GM12865 (cell line): ENCODE data around the gene EFCC1.

Experiments used
- DNase-seq: peaks from one replicate; pipeline ENCODE4 v3.0.0; 2010; ENCODE audit warnings: low read depth
- H3K4me3 ChIP-seq: 2 replicates; pipeline ENCODE4 v1.5.1; 2011; ENCODE audit warnings: mild to moderate bottlenecking, low read depth, low read length, control low read depth
- CTCF ChIP-seq: IDR thresholded peaks from 2 replicates; pipeline ENCODE4 v1.5.1; 2011; ENCODE audit warnings: low read length, control low read depth, low read depth, inconsistent platforms; ENCODE audit not compliant: insufficient read depth; ENCODE audit errors: missing control alignments

EFCC1 gene

GRCh38 chr3:129023909-129024308, 22.8 kb downstream of the EFCC1 start:
- TF ChIP-seq CTCF = peak; percentile 2
- no peak overlapping the region for H3K4me3 ChIP-seq
- DNase-seq = peak; percentile 12

- no peak for DNase-seq
- H3K4me3 ChIP-seq = no peak overlapping the region
- TF ChIP-seq CTCF = no peak
These were observed 24.0 kb downstream of the EFCC1 start for GRCh38 chr3:129025108-129025507.

GRCh38 chr3:129025691-129026435, 24.8 kb downstream of the EFCC1 start:
- no peak overlapping the region for H3K4me3 ChIP-seq
- no peak for TF ChIP-seq CTCF
- DNase-seq = no peak

GRCh38 chr3:129026728-129027543, 25.8 kb downstream of the EFCC1 start:
- TF ChIP-seq CTCF = peak; percentile 63
- peak overlapping the region; percentile 56 for H3K4me3 ChIP-seq
- DNase-seq = peak; percentile 93

GRCh38 chr3:129027544-129027880, 26.4 kb downstream of the EFCC1 start:
- no peak for TF ChIP-seq CTCF
- DNase-seq = no peak
- peak overlapping the region; percentile 56 for H3K4me3 ChIP-seq

- no peak for TF ChIP-seq CTCF
- no peak for DNase-seq
- H3K4me3 ChIP-seq = no peak overlapping the region
These were observed 27.8 kb downstream of the EFCC1 start for GRCh38 chr3:129028866-129029265.
